ENCODE results near the gene WWOX.

DNA sequence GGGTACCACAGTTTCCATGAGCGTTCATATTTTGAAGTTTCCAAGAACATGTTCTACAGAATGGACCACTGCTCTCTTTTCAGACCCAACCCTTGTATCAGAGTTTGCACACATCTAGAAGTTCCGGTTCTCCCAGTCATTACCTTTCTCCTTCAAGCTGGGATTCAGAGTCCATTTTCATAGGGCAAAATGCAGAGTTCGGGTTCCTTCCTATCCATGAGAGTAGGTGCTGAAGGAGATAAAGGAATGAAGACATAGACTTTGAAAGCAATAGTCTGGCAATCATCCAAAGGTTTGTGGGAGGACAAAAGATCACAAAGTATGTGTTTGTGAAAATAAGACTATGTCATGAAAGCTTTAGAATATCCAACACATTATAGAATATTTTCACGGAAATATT is 801.5 kb downstream of the WWOX start:
- TF ChIP-seq CTCF (IDR thresholded peaks at IDR 0.05; ENCODE audit: control extremely low read depth in 1 of 3, insufficient read depth in 1 of 3, low read depth in 1 of 3, low read length in 3 of 3) = no peak
- no peak for TF ChIP-seq KDM1A (IDR thresholded peaks at IDR 0.05; ENCODE audit: borderline replicate concordance, low read length)
- TF ChIP-seq, protein P1, sequence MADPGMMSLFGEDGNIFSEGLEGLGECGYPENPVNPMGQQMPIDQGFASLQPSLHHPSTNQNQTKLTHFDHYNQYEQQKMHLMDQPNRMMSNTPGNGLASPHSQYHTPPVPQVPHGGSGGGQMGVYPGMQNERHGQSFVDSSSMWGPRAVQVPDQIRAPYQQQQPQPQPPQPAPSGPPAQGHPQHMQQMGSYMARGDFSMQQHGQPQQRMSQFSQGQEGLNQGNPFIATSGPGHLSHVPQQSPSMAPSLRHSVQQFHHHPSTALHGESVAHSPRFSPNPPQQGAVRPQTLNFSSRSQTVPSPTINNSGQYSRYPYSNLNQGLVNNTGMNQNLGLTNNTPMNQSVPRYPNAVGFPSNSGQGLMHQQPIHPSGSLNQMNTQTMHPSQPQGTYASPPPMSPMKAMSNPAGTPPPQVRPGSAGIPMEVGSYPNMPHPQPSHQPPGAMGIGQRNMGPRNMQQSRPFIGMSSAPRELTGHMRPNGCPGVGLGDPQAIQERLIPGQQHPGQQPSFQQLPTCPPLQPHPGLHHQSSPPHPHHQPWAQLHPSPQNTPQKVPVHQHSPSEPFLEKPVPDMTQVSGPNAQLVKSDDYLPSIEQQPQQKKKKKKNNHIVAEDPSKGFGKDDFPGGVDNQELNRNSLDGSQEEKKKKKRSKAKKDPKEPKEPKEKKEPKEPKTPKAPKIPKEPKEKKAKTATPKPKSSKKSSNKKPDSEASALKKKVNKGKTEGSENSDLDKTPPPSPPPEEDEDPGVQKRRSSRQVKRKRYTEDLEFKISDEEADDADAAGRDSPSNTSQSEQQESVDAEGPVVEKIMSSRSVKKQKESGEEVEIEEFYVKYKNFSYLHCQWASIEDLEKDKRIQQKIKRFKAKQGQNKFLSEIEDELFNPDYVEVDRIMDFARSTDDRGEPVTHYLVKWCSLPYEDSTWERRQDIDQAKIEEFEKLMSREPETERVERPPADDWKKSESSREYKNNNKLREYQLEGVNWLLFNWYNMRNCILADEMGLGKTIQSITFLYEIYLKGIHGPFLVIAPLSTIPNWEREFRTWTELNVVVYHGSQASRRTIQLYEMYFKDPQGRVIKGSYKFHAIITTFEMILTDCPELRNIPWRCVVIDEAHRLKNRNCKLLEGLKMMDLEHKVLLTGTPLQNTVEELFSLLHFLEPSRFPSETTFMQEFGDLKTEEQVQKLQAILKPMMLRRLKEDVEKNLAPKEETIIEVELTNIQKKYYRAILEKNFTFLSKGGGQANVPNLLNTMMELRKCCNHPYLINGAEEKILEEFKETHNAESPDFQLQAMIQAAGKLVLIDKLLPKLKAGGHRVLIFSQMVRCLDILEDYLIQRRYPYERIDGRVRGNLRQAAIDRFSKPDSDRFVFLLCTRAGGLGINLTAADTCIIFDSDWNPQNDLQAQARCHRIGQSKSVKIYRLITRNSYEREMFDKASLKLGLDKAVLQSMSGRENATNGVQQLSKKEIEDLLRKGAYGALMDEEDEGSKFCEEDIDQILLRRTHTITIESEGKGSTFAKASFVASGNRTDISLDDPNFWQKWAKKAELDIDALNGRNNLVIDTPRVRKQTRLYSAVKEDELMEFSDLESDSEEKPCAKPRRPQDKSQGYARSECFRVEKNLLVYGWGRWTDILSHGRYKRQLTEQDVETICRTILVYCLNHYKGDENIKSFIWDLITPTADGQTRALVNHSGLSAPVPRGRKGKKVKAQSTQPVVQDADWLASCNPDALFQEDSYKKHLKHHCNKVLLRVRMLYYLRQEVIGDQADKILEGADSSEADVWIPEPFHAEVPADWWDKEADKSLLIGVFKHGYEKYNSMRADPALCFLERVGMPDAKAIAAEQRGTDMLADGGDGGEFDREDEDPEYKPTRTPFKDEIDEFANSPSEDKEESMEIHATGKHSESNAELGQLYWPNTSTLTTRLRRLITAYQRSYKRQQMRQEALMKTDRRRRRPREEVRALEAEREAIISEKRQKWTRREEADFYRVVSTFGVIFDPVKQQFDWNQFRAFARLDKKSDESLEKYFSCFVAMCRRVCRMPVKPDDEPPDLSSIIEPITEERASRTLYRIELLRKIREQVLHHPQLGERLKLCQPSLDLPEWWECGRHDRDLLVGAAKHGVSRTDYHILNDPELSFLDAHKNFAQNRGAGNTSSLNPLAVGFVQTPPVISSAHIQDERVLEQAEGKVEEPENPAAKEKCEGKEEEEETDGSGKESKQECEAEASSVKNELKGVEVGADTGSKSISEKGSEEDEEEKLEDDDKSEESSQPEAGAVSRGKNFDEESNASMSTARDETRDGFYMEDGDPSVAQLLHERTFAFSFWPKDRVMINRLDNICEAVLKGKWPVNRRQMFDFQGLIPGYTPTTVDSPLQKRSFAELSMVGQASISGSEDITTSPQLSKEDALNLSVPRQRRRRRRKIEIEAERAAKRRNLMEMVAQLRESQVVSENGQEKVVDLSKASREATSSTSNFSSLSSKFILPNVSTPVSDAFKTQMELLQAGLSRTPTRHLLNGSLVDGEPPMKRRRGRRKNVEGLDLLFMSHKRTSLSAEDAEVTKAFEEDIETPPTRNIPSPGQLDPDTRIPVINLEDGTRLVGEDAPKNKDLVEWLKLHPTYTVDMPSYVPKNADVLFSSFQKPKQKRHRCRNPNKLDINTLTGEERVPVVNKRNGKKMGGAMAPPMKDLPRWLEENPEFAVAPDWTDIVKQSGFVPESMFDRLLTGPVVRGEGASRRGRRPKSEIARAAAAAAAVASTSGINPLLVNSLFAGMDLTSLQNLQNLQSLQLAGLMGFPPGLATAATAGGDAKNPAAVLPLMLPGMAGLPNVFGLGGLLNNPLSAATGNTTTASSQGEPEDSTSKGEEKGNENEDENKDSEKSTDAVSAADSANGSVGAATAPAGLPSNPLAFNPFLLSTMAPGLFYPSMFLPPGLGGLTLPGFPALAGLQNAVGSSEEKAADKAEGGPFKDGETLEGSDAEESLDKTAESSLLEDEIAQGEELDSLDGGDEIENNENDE (IDR thresholded peaks at IDR 0.05; ENCODE audit: insufficient replicate concordance, low read length) = no peak
- TF ChIP-seq POLR2A (IDR thresholded peaks at IDR 0.05; ENCODE audit: control extremely low read depth in 1 of 2, low read depth in 2 of 2, low read length in 2 of 2) = no peak
- no peak for TF ChIP-seq EGR1 (IDR thresholded peaks at IDR 0.05; ENCODE audit: borderline replicate concordance, low read depth, low read length)

Measured in H1 (cell line).